GM23338 (cell line): ENCODE data around the gene MIER2. TPM values are rescaled to one million over a fixed set of nuclear protein-coding genes. Genes with fewer than 3 reads are reported as not detected.

Experiments used
- ATAC-seq: fragments of 200-7000 bp; cut with Tn5 transposase; 3 replicates; pipeline ENCODE4 v1.9.1; 2020
- DNase-seq: peaks from one replicate; pipeline ENCODE4 v3.0.0-alpha.2; 2015; ENCODE audit warnings: low spot score
- H2AFZ ChIP-seq: fragments of 200-600 bp; sonication (generic); 2 replicates; pipeline ENCODE4 v1.8.0; 2016; ENCODE audit warnings: antibody characterized with exemption, mild to moderate bottlenecking, moderate library complexity
- H3F3A ChIP-seq: fragments of 200-600 bp; sonication (generic); replicated peaks from 2 replicates; pipeline ENCODE4 v1.8.0; 2017; ENCODE audit warnings: antibody characterized with exemption, mixed run types, low read depth
- H3K27ac ChIP-seq: fragments of 200-600 bp; sonication (generic); 2 replicates; pipeline ENCODE4 v1.6.1; 2016; ENCODE audit warnings: low read depth
- H3K27me3 ChIP-seq: fragments of 200-600 bp; sonication (generic); 2 replicates; pipeline ENCODE4 v1.8.0; 2016; ENCODE audit warnings: mild to moderate bottlenecking, mixed run types, moderate library complexity; ENCODE audit not compliant: insufficient read depth
- H3K36me3 ChIP-seq: fragments of 200-600 bp; sonication (generic); 2 replicates; pipeline ENCODE4 v1.8.0; 2016; ENCODE audit warnings: mild to moderate bottlenecking; ENCODE audit not compliant: insufficient read depth
- H3K4me1 ChIP-seq: fragments of 200-600 bp; sonication (generic); 2 replicates; pipeline ENCODE4 v1.8.0; 2016; ENCODE audit warnings: mild to moderate bottlenecking, moderate library complexity; ENCODE audit not compliant: insufficient read depth
- H3K4me2 ChIP-seq: fragments of 200-600 bp; sonication (generic); 2 replicates; pipeline ENCODE4 v1.7.1; 2017; ENCODE audit warnings: mixed run types
- H3K4me3 ChIP-seq: fragments of 200-600 bp; sonication (generic); 2 replicates; pipeline ENCODE4 v1.6.1; 2016; ENCODE audit warnings: mixed run types
- H3K79me2 ChIP-seq: fragments of 200-600 bp; sonication (generic); replicated peaks from 2 replicates; pipeline ENCODE4 v1.8.0; 2017; ENCODE audit warnings: mild to moderate bottlenecking; ENCODE audit not compliant: insufficient read depth
- H3K9me2 ChIP-seq: fragments of 200-600 bp; sonication (generic); 2 replicates; pipeline ENCODE4 v1.8.0; 2017; ENCODE audit not compliant: insufficient read depth
- H4K20me1 ChIP-seq: fragments of 200-600 bp; sonication (generic); replicated peaks from 2 replicates; pipeline ENCODE4 v1.8.0; 2017; ENCODE audit warnings: mild to moderate bottlenecking; ENCODE audit not compliant: insufficient read depth
- H3K27ac Mint-ChIP-seq: 2 replicates; pipeline ENCODE4 v1.8.0; 2020; ENCODE audit warnings: inconsistent platforms, mild to moderate bottlenecking, moderate library complexity, mixed read lengths
- H3K27me3 Mint-ChIP-seq: 3 replicates; pipeline ENCODE4 v1.8.0; 2022; ENCODE audit warnings: low read depth, mild to moderate bottlenecking, moderate library complexity, mixed read lengths, inconsistent platforms; ENCODE audit not compliant: insufficient read depth, poor library complexity
- H3K36me3 Mint-ChIP-seq: 3 replicates; pipeline ENCODE4 v1.8.0; 2021; ENCODE audit warnings: low read depth, mild to moderate bottlenecking, inconsistent platforms, moderate library complexity, mixed read lengths
- H3K4me1 Mint-ChIP-seq: 3 replicates; pipeline ENCODE4 v1.8.0; 2020; ENCODE audit warnings: mild to moderate bottlenecking, inconsistent platforms, mixed read lengths
- H3K4me3 Mint-ChIP-seq: 3 replicates; pipeline ENCODE4 v1.8.0; 2021; ENCODE audit warnings: moderate library complexity, mild to moderate bottlenecking, inconsistent platforms, mixed read lengths
- H3K9me3 Mint-ChIP-seq: 3 replicates; pipeline ENCODE4 v1.8.0; 2020; ENCODE audit warnings: moderate library complexity, mild to moderate bottlenecking, inconsistent platforms, mixed read lengths
- CREB1 ChIP-seq: fragments of 250-450 bp; sonication (Bioruptor Pico); IDR thresholded peaks from 2 replicates; pipeline ENCODE4 v1.5.0; 2020; ENCODE audit warnings: low read depth, mild to moderate bottlenecking, moderate library complexity
- CTCF ChIP-seq, 2 experiments: fragments of 200-600 bp in 1 of 2; sonication (generic) in 1 of 2; conservative IDR thresholded peaks; 2 replicates each; pipeline versions ENCODE4 v1.5.1 to v1.6.1; 2016 to 2017; ENCODE audit warnings: antibody characterized with exemption in 2 of 2, low read depth in 2 of 2, mild to moderate bottlenecking in 2 of 2, moderate library complexity in 1 of 2
- ETS1 ChIP-seq: IDR thresholded peaks from 2 replicates; pipeline ENCODE4 v1.6.1; 2016; ENCODE audit warnings: antibody characterized with exemption
- EZH2 ChIP-seq: fragments of 200-600 bp; sonication (generic); IDR thresholded peaks from one replicate; pipeline ENCODE4 v1.8.0; 2017; ENCODE audit warnings: antibody characterized with exemption, mild to moderate bottlenecking, low read depth; ENCODE audit not compliant: unreplicated experiment
- EZH2phosphoT487 ChIP-seq: fragments of 200-600 bp; sonication (generic); IDR thresholded peaks from one replicate; pipeline ENCODE4 v1.8.1; 2018; ENCODE audit warnings: antibody characterized with exemption; ENCODE audit not compliant: unreplicated experiment
- JUNB ChIP-seq: IDR thresholded peaks from one replicate; pipeline ENCODE4 v1.6.1; 2016; ENCODE audit warnings: antibody characterized with exemption; ENCODE audit not compliant: unreplicated experiment
- NANOG ChIP-seq: IDR thresholded peaks from 2 replicates; pipeline ENCODE4 v1.6.1; 2016; ENCODE audit warnings: antibody characterized with exemption, borderline replicate concordance
- POLR2AphosphoS5 ChIP-seq: IDR thresholded peaks from 2 replicates; pipeline ENCODE4 v1.6.1; 2016; ENCODE audit warnings: antibody characterized with exemption, low read depth
- REST ChIP-seq: IDR thresholded peaks from one replicate; pipeline ENCODE4 v1.6.1; 2018; ENCODE audit warnings: antibody characterized with exemption; ENCODE audit not compliant: unreplicated experiment
- STAT1 ChIP-seq: IDR thresholded peaks from one replicate; pipeline ENCODE4 v1.6.1; 2016; ENCODE audit warnings: antibody characterized with exemption; ENCODE audit not compliant: unreplicated experiment
- ZNF114 ChIP-seq: fragments of 250-450 bp; sonication (Bioruptor Pico); IDR thresholded peaks from 2 replicates; pipeline ENCODE4 v1.5.0; 2020; ENCODE audit warnings: mild to moderate bottlenecking, moderate library complexity
- ZNF331 ChIP-seq: fragments of 250-450 bp; sonication (Bioruptor Pico); IDR thresholded peaks from 2 replicates; pipeline ENCODE4 v1.5.0; 2020; ENCODE audit warnings: low read depth, mild to moderate bottlenecking, moderate library complexity
- ZNF462 ChIP-seq: fragments of 250-450 bp; sonication (Bioruptor Pico); IDR thresholded peaks from 2 replicates; pipeline ENCODE4 v1.5.0; 2020; ENCODE audit warnings: mild to moderate bottlenecking, moderate library complexity
- polyA plus RNA-seq: library from polyadenylated mRNA; unstranded; fragments of >200 nt; fragmentation: Nextera tagmentation; extraction: Ambion mirVana; gene quantifications from 2 replicates; pipeline ENCODE4 v1.2.1, GENCODE V29; 2016
- total RNA-seq: library from RNA; depleted of rRNA; stranded (reverse); fragments of >200 nt; shearing (Covaris generic); gene quantifications from 2 replicates; pipeline ENCODE4 v1.2.3, GENCODE V29; 2014

MIER2 gene
- total and polyA plus RNA-seq, 2 experiments from 2014 or later, result 30.2 to 37.9 TPM

GRCh38 chr19:334296-335071 is 10.1 kb downstream of the MIER2 start:
- Mint-ChIP-seq H3K4me3 (no peak overlapping the region), H3K4me1 (peaks cover 3% of the 10 kb centered on the region; the same call in 1 of the 3 replicates), H3K9me3 (peaks cover 3% of the 10 kb centered on the region; the same call in 2 of the 3 replicates), H3K36me3 (peaks cover 59% of the 10 kb centered on the region), H3K27me3 (peaks cover under 1% of the 10 kb centered on the region), H3K27ac (peak overlapping the region; percentile 67; the same call in 1 of the 2 replicates)
- Histone ChIP-seq H3K4me1 (no peaks in the 10 kb centered on the region), H3K36me3 (peaks cover 6% of the 10 kb centered on the region; the same call in 1 of the 2 replicates), H3K27me3 (no peaks in the 10 kb centered on the region), H4K20me1 (peaks cover 19% of the 10 kb centered on the region), H3K27ac (no peak overlapping the region), H2AFZ (no peak overlapping the region), H3K79me2 (peaks cover 84% of the 10 kb centered on the region), H3F3A (no peaks in the 10 kb centered on the region), H3K4me3 (no peak overlapping the region), H3K9me2 (no peaks in the 10 kb centered on the region), H3K4me2 (no peak overlapping the region)
- no peak for DNase-seq
- no peak for ATAC-seq
- TF ChIP-seq NANOG (no peak), ETS1 (no peak), ZNF331 (CRISPR knock-in tag) (no peak), JUNB (no peak), ZNF114 (no peak), EZH2 (no peak), REST (no peak), ZNF462 (CRISPR knock-in tag) (no peak), CREB1 (CRISPR knock-in tag) (no peak), EZH2phosphoT487 (no peak), CTCF (conservative IDR thresholded peaks at IDR 0.05; ENCODE audit: low read depth in 2 of 2) (no peak), POLR2AphosphoS5 (no peak), STAT1 (no peak)
